ENCODE data around the gene LUZP2.

- TF ChIP-seq CTCF (IDR thresholded peaks at IDR 0.05) (no peak), POLR2A (IDR thresholded peaks at IDR 0.05) (no peak)
These were observed 308.8 kb downstream of the LUZP2 start for GRCh38 chr11:24805671-24806070.
